PFSK-1 (cell line): ENCODE data around the gene AQP1.

Experiments used
- POLR2AphosphoS5 ChIP-seq: IDR thresholded peaks from 2 replicates; pipeline ENCODE4 v1.6.1; 2012; ENCODE audit warnings: low read depth, mild to moderate bottlenecking, control low read depth, low read length, moderate library complexity
- TAF1 ChIP-seq: IDR thresholded peaks from 2 replicates; pipeline ENCODE4 v1.6.1; 2012; ENCODE audit warnings: low read length, control low read depth, borderline replicate concordance; ENCODE audit not compliant: insufficient read depth

- no peak for TF ChIP-seq POLR2AphosphoS5
- TF ChIP-seq TAF1 = no peak
Observed at GRCh38 chr7:30908681-30909080, 3.0 kb upstream of the AQP1 start.
